GM12878 (cell line): ENCODE results near the gene TOMT.

ENCODE experiments used
- CTCF ChIP-seq, 3 experiments: IDR thresholded peaks in 2 of 3; conservative IDR thresholded peaks in 1 of 3; 2 replicates each; pipeline ENCODE4 v1.5.1; 2011; ENCODE audit warnings: low read depth in 3 of 3, low read length in 3 of 3, mild to moderate bottlenecking in 3 of 3, control low read depth in 2 of 3, moderate library complexity in 2 of 3, inconsistent platforms in 1 of 3, mixed read lengths in 1 of 3; ENCODE audit not compliant: control insufficient read depth in 2 of 3, insufficient read depth in 1 of 3; ENCODE audit errors: extremely low read depth in 1 of 3
- EZH2 ChIP-seq: IDR thresholded peaks from 2 replicates; pipeline ENCODE4 v1.6.1; 2012; ENCODE audit warnings: low read depth, mild to moderate bottlenecking, control low read depth, inconsistent platforms, low read length, borderline replicate concordance; ENCODE audit not compliant: control insufficient read depth
- HCFC1 ChIP-seq: fragments of 150-350 bp; IDR thresholded peaks from 2 replicates; pipeline ENCODE4 v1.6.1; 2014; ENCODE audit warnings: low read length
- MTA3 ChIP-seq: IDR thresholded peaks from 2 replicates; pipeline ENCODE4 v1.6.1; 2012; ENCODE audit warnings: low read length, inconsistent platforms, borderline replicate concordance
- YBX1 ChIP-seq: fragments of 450-650 bp; IDR thresholded peaks from 2 replicates; pipeline ENCODE4 v1.6.1; 2016; ENCODE audit warnings: antibody characterized with exemption

- no peak for TF ChIP-seq YBX1
- TF ChIP-seq HCFC1 = no peak
- no peak for TF ChIP-seq CTCF (IDR thresholded peaks at IDR 0.05 in 2 of 3, conservative IDR thresholded peaks at IDR 0.05 in 1 of 3; ENCODE audit: control insufficient read depth in 2 of 3, extremely low read depth in 1 of 3, insufficient read depth in 1 of 3, low read depth in 3 of 3, low read length in 3 of 3)
- TF ChIP-seq EZH2 = no peak
- no peak for TF ChIP-seq MTA3
Measured at GRCh38 chr11:72135891-72136683, 30.4 kb downstream of the TOMT start.
